ENCODE measurements around the gene TENM4.

The TENM4 gene

DNA sequence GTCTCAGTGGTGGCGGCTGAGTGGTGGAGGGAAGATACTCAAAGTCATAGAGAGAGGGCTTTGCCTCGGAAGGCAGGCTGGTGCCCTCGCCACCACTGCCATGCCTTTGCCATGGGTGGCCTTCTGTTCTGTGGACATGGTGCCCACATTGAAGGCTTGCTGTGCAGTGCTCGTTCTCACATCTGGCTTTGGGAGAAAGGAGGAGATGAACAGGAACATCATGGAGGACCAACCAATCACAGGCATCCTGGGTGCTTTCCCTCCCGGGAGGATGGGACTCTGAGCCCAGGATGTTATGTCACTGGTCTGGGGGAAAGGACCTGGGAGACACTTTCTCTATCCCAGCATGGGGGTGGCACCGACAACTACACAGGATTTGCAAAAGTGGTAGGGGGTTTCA lies 783.8 kb downstream of the TENM4 start:
- TF ChIP-seq POLR2AphosphoS5 (IDR thresholded peaks at IDR 0.05; ENCODE audit: low read depth, low read length) (no peak), FOXP2 (optimal IDR thresholded peaks at IDR 0.05; ENCODE audit: borderline replicate concordance, extremely low read depth, extremely low read length, insufficient read depth) (no peak), TAF1 (IDR thresholded peaks at IDR 0.05; ENCODE audit: borderline replicate concordance, insufficient read depth, low read length) (no peak), SIN3A (IDR thresholded peaks at IDR 0.05; ENCODE audit: borderline replicate concordance, insufficient read depth, low read length) (no peak)
- TF ChIP-seq, protein P1, sequence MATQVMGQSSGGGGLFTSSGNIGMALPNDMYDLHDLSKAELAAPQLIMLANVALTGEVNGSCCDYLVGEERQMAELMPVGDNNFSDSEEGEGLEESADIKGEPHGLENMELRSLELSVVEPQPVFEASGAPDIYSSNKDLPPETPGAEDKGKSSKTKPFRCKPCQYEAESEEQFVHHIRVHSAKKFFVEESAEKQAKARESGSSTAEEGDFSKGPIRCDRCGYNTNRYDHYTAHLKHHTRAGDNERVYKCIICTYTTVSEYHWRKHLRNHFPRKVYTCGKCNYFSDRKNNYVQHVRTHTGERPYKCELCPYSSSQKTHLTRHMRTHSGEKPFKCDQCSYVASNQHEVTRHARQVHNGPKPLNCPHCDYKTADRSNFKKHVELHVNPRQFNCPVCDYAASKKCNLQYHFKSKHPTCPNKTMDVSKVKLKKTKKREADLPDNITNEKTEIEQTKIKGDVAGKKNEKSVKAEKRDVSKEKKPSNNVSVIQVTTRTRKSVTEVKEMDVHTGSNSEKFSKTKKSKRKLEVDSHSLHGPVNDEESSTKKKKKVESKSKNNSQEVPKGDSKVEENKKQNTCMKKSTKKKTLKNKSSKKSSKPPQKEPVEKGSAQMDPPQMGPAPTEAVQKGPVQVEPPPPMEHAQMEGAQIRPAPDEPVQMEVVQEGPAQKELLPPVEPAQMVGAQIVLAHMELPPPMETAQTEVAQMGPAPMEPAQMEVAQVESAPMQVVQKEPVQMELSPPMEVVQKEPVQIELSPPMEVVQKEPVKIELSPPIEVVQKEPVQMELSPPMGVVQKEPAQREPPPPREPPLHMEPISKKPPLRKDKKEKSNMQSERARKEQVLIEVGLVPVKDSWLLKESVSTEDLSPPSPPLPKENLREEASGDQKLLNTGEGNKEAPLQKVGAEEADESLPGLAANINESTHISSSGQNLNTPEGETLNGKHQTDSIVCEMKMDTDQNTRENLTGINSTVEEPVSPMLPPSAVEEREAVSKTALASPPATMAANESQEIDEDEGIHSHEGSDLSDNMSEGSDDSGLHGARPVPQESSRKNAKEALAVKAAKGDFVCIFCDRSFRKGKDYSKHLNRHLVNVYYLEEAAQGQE (IDR thresholded peaks at IDR 0.05; ENCODE audit: insufficient read depth in 1 of 2, low read depth in 2 of 2, low read length in 2 of 2): no peak

DNA sequence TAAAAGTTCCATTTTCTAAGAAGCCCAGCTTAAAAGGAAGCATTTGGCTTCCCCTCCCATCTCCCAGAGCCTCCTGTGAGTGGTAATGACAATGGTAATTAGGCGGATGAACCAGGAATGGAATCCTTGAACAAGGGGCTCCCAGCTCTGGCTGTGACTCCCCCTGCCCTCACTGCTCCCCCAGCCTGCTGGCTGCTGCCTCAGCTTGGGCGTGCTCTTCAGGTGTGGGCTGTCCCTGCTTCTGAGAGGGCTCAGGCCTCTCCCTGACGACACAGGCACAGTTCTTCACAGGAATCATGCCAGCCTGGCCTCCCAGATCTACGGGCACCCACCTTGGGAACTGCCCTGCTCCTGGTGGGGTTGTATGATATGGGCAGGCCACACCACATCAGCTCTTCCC lies 784.5 kb downstream of the TENM4 start:
- TF ChIP-seq, protein P1 (IDR thresholded peaks at IDR 0.05; ENCODE audit: insufficient read depth in 1 of 2, low read depth in 2 of 2, low read length in 2 of 2): no peak
- no peak for TF ChIP-seq FOXP2 (optimal IDR thresholded peaks at IDR 0.05; ENCODE audit: borderline replicate concordance, extremely low read depth, extremely low read length, insufficient read depth)
- no peak for TF ChIP-seq SIN3A (IDR thresholded peaks at IDR 0.05; ENCODE audit: borderline replicate concordance, insufficient read depth, low read length)
- no peak for TF ChIP-seq TAF1 (IDR thresholded peaks at IDR 0.05; ENCODE audit: borderline replicate concordance, insufficient read depth, low read length)
- no peak for TF ChIP-seq POLR2AphosphoS5 (IDR thresholded peaks at IDR 0.05; ENCODE audit: low read depth, low read length)

DNA sequence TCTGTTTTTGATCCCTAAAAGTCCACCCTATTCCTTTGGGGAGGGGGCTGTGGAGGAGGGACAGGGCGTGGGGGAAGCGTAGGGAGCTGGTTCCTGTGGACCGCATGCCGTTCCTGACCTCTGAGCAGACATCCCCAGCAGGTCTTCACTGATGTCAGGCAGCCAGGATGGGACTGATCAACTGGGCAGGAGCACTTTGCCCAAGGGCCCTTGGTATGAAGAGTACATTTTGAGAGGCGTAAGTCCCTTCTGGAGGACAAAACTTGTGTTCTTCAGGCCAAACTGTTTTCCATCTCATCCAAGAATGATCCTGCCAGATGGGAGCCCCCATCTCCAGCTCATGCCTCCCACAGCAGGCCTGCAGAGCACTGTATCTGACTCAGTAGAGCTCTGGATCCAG lies 785.3 kb downstream of the TENM4 start:
- TF ChIP-seq FOXP2 (optimal IDR thresholded peaks at IDR 0.05; ENCODE audit: borderline replicate concordance, extremely low read depth, extremely low read length, insufficient read depth) (no peak), SIN3A (IDR thresholded peaks at IDR 0.05; ENCODE audit: borderline replicate concordance, insufficient read depth, low read length) (no peak), POLR2AphosphoS5 (IDR thresholded peaks at IDR 0.05; ENCODE audit: low read depth, low read length) (no peak), TAF1 (IDR thresholded peaks at IDR 0.05; ENCODE audit: borderline replicate concordance, insufficient read depth, low read length) (no peak)
- TF ChIP-seq, protein P1 (IDR thresholded peaks at IDR 0.05; ENCODE audit: insufficient read depth in 1 of 2, low read depth in 2 of 2, low read length in 2 of 2): no peak

DNA sequence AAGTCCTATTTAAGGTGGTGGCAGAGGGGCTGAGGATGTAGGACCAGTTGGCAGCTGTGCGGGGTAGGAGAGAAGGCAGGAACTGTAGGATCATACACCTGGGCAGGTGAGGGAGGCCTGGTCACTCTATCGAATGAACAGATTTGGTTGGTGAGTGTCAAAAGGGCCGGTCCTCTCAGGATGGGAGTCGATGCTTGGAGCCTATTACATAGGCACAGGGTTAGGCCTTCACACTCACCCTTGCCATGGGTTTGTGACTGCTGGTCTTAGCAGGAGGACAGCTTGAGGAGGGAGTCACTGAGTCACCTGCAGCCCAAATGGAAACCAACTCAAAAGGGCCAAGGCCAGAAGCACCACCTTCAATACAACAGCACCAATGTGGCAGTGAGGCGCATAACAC lies 786.0 kb downstream of the TENM4 start:
- no peak for TF ChIP-seq TAF1 (IDR thresholded peaks at IDR 0.05; ENCODE audit: borderline replicate concordance, insufficient read depth, low read length)
- TF ChIP-seq, protein P1 (IDR thresholded peaks at IDR 0.05; ENCODE audit: insufficient read depth in 1 of 2, low read depth in 2 of 2, low read length in 2 of 2): no peak
- TF ChIP-seq POLR2AphosphoS5 (IDR thresholded peaks at IDR 0.05; ENCODE audit: low read depth, low read length): no peak
- no peak for TF ChIP-seq FOXP2 (optimal IDR thresholded peaks at IDR 0.05; ENCODE audit: borderline replicate concordance, extremely low read depth, extremely low read length, insufficient read depth)
- no peak for TF ChIP-seq SIN3A (IDR thresholded peaks at IDR 0.05; ENCODE audit: borderline replicate concordance, insufficient read depth, low read length)

DNA sequence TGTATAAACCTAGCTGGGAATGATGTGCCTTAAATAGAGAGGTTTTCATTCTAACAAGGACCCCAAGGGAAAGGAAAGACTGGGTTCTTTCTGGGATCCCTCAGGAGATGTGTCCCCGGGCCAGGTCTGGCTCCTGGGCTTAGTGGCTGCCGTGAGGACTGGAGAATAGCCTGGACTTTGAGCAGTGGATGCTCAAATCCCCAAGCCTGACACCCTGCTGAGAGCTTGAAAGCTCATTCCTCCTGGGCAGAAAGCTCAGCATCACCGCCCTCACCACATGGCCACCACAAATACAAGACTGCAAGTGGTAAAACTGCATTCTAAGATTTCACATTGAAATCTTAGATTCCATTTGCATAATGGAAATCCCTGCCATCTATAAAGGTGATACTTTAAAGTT lies 786.8 kb downstream of the TENM4 start:
- no peak for TF ChIP-seq SIN3A (IDR thresholded peaks at IDR 0.05; ENCODE audit: borderline replicate concordance, insufficient read depth, low read length)
- TF ChIP-seq FOXP2 (optimal IDR thresholded peaks at IDR 0.05; ENCODE audit: borderline replicate concordance, extremely low read depth, extremely low read length, insufficient read depth): no peak
- TF ChIP-seq, protein P1 (IDR thresholded peaks at IDR 0.05; ENCODE audit: insufficient read depth in 1 of 2, low read depth in 2 of 2, low read length in 2 of 2): no peak
- TF ChIP-seq POLR2AphosphoS5 (IDR thresholded peaks at IDR 0.05; ENCODE audit: low read depth, low read length): no peak
- TF ChIP-seq TAF1 (IDR thresholded peaks at IDR 0.05; ENCODE audit: borderline replicate concordance, insufficient read depth, low read length): no peak
